Lower leg skin (tissue), 4 donors: ENCODE measurements around the gene P4HA2. TPM values are rescaled to one million over a fixed set of nuclear protein-coding genes. Genes with fewer than 3 reads are reported as not detected.

Experiments
- DNase-seq, 2 donors: peaks; one replicate each; pipeline ENCODE4 v3.0.0-alpha.2; 2019; ENCODE audit warnings: low spot score in 2 of 2
- H3K4me3 ChIP-seq: fragments of 200-600 bp; sonication (generic); 2 replicates; pipeline ENCODE4 v1.5.1; 2017; ENCODE audit warnings: mild to moderate bottlenecking, low read depth; ENCODE audit not compliant: poor library complexity, severe bottlenecking
- CTCF ChIP-seq, 3 donors: fragments of 450-650 bp; IDR thresholded peaks; one replicate each; pipeline ENCODE4 v1.5.1; 2016; ENCODE audit warnings: antibody characterized with exemption in 3 of 3, mild to moderate bottlenecking in 3 of 3, moderate library complexity in 2 of 3
- POLR2A ChIP-seq, 2 donors: fragments of 450-650 bp; IDR thresholded peaks; one replicate each; pipeline ENCODE4 v1.6.1; 2016 to 2017; ENCODE audit warnings: antibody characterized with exemption in 2 of 2, mild to moderate bottlenecking in 1 of 2, moderate library complexity in 1 of 2
- WGBS, 2 donors: methylation state at CpG; one replicate each; pipeline ENCODE4 v1.1.5; 2018; 5-methylcytosine and 5-hydroxymethylcytosine counted together
- intact Hi-C: fragments of 100-400 bp; cut with DNase I; formaldehyde crosslinking; loops from one replicate; pipeline ENCODE4 v1.15.0; 2023; ENCODE audit warnings: low total_unique reads
- total RNA-seq, 4 donors: library from RNA; depleted of rRNA; stranded (reverse); fragments of >200 nt; gene quantifications; one replicate each; pipeline ENCODE4 v1.1.0, GENCODE V29; 2016

P4HA2 gene
- total RNA-seq, 4 donors from 2014 or later = 18.0 to 40.5 (median 26.7) TPM

DNA sequence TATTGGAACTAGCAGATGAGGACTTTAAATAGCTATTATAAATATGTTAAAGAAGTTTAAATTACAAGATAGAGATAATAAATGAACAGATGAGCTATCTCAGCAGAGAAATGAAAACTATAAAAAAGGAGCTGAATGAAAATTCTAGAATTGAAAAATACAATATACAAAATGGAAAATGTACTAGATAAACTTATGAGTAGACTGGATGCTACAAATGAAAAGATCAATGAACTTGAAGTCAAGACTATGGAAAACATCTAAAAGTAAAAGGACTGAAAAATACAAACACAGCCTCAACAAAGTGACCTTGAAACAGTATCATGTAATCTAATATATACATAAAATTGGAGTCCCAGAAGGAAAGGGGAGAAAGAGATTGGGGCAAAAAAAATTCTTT lies 19.2 kb upstream of the P4HA2 start:
- no peak overlapping the region for H3K4me3 ChIP-seq
- no peak for TF ChIP-seq POLR2A (IDR thresholded peaks at IDR 0.05)
- TF ChIP-seq CTCF (IDR thresholded peaks at IDR 0.05) = no peak
- no peak for DNase-seq
- intact Hi-C loops = no loop called here

- H3K4me3 ChIP-seq = no peak overlapping the region
- peak in 1 of 2 donors; percentile 53 for DNase-seq
- intact Hi-C loops = no loop called here
- no peak for TF ChIP-seq CTCF (IDR thresholded peaks at IDR 0.05)
- no peak for TF ChIP-seq POLR2A (IDR thresholded peaks at IDR 0.05)
- 50 to 74% methylated on average over 1 of the region's 1 CpG for WGBS, 2 donors
Observed at GRCh38 chr5:132245593-132245992, 17.9 kb upstream of the P4HA2 start.

- peak in 1 of 2 donors; percentile 64 for DNase-seq
- TF ChIP-seq CTCF (IDR thresholded peaks at IDR 0.05) (no peak), POLR2A (IDR thresholded peaks at IDR 0.05) (no peak)
- WGBS, 2 donors = 91 to 96% methylated on average over 3 of the region's 3 CpGs
- intact Hi-C loops = no loop called here
- H3K4me3 ChIP-seq = no peak overlapping the region
Observed at GRCh38 chr5:132243366-132243977, 15.8 kb upstream of the P4HA2 start.

DNA sequence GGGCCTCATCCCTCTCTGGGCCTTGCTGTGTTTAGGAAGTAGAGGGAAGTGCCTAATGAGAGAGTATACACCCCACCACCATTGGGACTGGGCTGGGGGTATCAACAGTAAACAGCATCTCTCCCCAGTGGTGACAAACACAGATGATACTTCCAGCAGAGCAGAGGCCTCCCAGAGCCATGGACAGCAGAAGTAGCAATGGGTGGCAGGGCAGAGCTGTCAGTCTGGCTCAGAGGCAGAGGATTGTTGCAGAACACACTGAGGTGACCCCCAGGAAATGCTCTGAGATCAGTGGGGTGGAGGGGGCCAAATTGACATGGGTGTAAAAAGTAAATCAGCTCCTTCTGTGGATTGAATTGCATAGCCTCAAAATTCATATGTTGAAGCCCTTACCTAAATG lies 12.1 kb upstream of the P4HA2 start:
- H3K4me3 ChIP-seq = no peak overlapping the region
- DNase-seq = peak in 1 of 2 donors; percentile 64
- TF ChIP-seq CTCF (IDR thresholded peaks at IDR 0.05) (no peak), POLR2A (IDR thresholded peaks at IDR 0.05) (no peak)
- intact Hi-C loops = no loop called here

DNA sequence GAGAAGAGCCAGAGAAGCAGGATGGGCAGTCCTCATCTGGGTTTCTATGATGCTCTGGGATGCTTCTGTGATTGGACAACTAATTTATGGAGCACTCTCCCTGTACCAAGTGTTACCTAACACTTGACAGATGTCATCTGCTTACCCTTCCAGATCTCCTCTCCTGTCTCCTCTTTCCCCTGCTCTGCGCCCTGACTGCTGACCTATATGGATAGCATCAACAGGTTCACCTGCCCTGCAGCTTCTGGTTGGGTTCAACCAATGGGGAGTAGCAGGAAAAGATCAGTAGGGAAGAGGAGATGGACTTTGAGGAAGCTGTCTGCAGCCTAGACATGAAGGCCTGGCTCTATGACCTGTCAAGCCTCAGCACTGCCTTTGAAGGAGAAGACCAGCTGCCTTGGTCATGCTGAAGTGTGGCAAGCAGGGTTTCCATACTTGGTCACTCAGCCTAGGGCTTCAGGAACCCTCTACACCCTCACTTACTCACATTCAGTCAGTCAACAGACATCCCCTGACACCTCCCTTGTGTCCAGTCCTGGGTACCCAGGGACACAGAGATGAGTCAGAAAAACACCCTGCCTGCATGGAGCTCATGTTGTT lies 11.3 kb upstream of the P4HA2 start:
- no peak overlapping the region for H3K4me3 ChIP-seq
- DNase-seq = peak in 1 of 2 donors; percentile 76
- TF ChIP-seq POLR2A (IDR thresholded peaks at IDR 0.05) (no peak), CTCF (IDR thresholded peaks at IDR 0.05) (no peak)
- intact Hi-C loops = no loop called here
- 36 to 77% methylated on average over 1 of the region's 1 CpG for WGBS, 2 donors
